Fibroblast of the aortic adventitia (primary cell): ENCODE measurements around the gene SENP5. TPM values are rescaled to one million over a fixed set of nuclear protein-coding genes. Genes with fewer than 3 reads are reported as not detected.

Experiments used
- DNase-seq: peaks from one replicate; pipeline ENCODE4 v3.0.0-alpha.2; 2010; ENCODE audit warnings: low read depth
- H3K4me3 ChIP-seq: 2 replicates; pipeline ENCODE4 v1.5.1; 2011; ENCODE audit warnings: low read depth, mild to moderate bottlenecking, control low read depth, low read length, moderate library complexity
- CTCF ChIP-seq: IDR thresholded peaks from 2 replicates; pipeline ENCODE4 v1.5.1; 2011; ENCODE audit warnings: mild to moderate bottlenecking, low read length, control low read depth, inconsistent platforms; ENCODE audit not compliant: insufficient read depth
- total RNA-seq: library from RNA; depleted of rRNA; stranded (reverse); fragments of >200 nt; gene quantifications from 2 replicates; pipeline ENCODE4 v1.2.3, GENCODE V29; 2012; ENCODE audit warnings: low replicate concordance

Gene SENP5
- total RNA-seq, 1 donor = 38.1 TPM

- no peak for TF ChIP-seq CTCF
- DNase-seq = no peak
- no peak overlapping the region for H3K4me3 ChIP-seq
Measured at GRCh38 chr3:196875258-196875657, 7.5 kb downstream of the SENP5 start.

GRCh38 chr3:196883361-196883760 is 15.6 kb downstream of the SENP5 start:
- TF ChIP-seq CTCF = no peak
- H3K4me3 ChIP-seq = no peak overlapping the region
- no peak for DNase-seq

GRCh38 chr3:196886144-196886543 is 18.4 kb downstream of the SENP5 start:
- no peak for DNase-seq

GRCh38 chr3:196889844-196890708 is 22.4 kb downstream of the SENP5 start:
- peak; percentile 25 for DNase-seq

More at GRCh38 chr3:196886144-196886543, 18.4 kb downstream of the SENP5 start:
- TF ChIP-seq CTCF = no peak
- H3K4me3 ChIP-seq = no peak overlapping the region

GRCh38 chr3:196894557-196895295 is 27.0 kb downstream of the SENP5 start:
- H3K4me3 ChIP-seq = no peak overlapping the region
- no peak for TF ChIP-seq CTCF
- DNase-seq = no peak

More at GRCh38 chr3:196889844-196890708, 22.4 kb downstream of the SENP5 start:
- TF ChIP-seq CTCF = no peak
- H3K4me3 ChIP-seq = no peak overlapping the region

- DNase-seq = no peak
- no peak overlapping the region for H3K4me3 ChIP-seq
- TF ChIP-seq CTCF = no peak
Measured at GRCh38 chr3:196896229-196896628, 28.5 kb downstream of the SENP5 start.
